GM19324 (cell line): ENCODE measurements around the gene LRBA.

ENCODE experiments used
- ATAC-seq: cut with Tn5 transposase; IDR thresholded peaks from one replicate; pipeline ENCODE4 v1.9.1; 2021; ENCODE audit warnings: mild to moderate bottlenecking, moderate library complexity; ENCODE audit not compliant: unreplicated experiment, low FRiP score

The LRBA gene

DNA sequence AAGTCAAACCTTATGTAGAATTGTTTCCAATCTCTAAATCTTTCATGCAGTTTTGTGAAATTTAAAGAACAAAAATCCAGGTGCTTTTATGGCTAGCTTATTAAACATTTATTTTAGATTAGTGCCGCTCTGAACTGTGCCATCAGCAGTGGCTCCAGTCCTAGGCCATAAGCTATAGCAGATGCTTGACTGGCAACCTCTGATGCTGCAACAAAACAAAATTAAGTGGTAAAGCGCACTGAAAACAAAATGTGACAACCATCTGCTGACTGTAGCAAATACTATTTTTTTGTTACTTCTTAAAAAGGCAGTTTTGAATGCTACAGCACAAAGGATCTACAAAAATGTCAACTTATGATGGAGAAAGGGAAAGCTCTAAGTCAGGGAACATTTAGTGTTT lies 699.4 kb downstream of the LRBA start:
- ATAC-seq: no peak

DNA sequence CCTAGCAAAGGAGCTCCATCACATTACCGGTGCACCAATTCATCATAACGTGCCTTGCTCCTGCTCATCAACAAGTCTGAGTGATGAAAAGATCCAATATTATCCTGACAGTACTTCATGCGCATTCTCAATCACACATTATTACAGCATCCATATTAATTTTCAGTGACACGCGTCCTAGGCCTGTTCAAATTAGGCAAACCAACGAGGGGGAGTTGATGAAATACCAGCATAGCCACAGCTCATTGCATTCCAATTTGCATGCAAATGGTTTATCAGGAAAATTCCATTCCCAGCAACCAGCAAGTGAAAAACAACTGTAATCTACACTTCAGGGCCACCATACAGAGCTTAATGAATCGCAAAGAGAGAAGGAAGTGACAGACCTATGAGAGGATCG lies 699.9 kb downstream of the LRBA start:
- no peak for ATAC-seq

DNA sequence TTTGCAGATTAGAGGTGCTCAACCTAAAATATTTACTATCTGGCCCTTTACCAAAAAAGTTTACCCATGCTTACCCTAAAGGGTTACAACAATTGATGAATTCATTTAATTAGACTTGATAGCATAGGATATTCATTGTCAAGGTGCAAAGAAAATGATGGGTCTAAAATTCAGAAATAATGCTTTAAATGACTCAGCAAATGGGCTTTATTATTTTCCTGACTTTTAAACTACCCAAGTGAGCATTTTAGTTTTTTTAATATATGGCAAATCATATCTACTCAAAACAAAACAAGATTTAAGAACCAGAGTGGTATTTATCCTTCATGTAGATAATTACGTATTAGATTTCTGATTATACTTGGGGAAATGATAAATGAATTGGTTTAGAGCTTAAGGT lies 701.1 kb downstream of the LRBA start:
- ATAC-seq: no peak

DNA sequence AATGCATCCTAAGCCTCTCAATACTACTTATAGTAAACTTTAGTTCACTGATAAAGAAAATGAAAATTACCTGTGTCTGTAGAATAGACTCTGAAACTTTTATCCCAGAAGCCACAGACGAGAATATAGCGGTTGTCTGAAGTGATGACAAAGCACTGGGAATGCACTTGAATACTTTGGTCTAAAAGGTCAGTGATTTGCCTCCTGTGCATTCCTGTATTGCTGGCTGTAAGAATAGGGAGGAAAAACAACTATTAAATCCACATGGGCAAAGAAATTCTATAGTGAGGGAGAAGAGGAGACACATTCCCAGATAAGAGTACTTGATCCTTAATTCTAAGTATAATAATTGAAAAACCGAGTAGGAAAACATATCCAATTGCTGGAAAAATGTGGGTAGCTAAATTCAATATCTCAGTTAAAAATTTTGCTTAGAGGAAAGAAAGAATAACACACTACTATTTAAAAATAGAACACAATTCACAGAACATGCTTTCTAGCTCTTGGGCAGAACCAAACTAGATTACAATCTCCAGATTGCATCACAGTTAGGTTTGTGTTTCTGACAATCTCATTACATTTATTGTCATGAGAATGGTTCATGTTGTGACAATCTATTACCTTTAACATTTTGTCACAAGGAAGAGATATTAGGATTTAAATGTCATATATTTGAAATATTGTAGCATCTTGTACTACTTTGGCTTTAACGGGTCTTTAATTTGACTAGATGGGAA lies 704.8 kb downstream of the LRBA start:
- ATAC-seq: no peak

DNA sequence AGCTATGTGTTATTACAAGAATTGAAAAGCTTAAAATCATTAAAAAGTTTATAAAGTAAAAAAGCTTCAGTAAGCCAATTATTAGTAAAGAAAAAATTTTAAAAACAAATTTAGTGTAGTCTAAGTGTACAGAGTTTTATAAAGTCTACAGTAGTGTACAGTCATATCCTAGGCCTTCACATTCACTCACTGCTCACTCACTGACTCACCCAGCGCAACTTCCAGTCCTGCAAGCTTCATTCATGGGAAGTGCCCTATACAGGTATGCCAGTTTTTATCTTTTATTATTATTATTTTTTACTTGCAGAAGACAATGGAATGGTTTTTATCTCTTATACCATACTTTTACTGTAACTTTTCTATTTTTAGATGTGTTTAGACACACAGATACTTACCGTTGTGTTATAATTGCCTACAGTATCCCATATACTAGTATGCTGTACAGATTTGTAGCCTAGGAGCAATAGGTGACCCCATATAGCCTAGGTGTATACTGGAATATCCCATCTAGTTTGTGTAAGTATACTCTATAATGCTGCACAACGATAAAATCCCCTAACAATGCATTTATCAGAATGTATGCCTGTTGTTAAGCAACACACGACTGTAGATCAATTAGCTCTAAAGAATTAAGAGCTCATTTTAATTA lies 706.1 kb downstream of the LRBA start:
- ATAC-seq: no peak

DNA sequence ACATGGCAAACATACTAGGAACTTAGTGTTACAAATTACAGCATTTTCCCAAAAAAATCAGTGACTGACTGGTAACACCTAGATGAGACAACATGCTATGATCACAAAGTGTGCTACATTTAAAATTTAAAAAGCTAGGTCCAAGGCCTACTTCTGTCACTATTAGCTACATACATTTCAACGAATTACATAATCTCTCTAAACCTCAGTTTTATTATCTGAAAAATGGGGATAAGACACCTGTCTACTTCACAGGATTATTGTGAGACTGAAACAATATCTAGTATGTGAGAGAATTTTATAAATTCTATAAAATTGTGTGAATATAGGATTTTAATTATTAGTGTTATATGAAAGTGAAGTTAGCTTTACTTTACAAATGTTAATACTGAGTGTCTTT lies 708.4 kb downstream of the LRBA start:
- no peak for ATAC-seq

DNA sequence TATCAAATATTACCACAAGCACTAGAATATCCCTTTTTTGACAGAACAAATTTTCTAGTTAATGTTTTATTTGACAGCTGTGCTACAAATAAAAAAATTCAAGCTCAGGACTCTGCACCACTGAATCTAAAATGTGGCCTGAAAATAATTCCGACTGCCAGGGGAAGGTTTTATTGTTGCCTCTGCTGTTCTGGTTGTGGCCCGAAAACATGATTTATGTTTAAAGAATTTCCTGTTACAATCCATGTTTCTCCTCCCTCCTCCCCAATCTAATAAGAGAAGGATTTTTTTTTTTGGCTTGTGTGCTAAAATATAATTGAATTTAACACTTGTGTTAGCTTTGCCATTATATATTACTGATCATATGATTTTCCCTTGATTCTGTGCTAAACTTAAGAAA lies 709.1 kb downstream of the LRBA start:
- no peak for ATAC-seq

DNA sequence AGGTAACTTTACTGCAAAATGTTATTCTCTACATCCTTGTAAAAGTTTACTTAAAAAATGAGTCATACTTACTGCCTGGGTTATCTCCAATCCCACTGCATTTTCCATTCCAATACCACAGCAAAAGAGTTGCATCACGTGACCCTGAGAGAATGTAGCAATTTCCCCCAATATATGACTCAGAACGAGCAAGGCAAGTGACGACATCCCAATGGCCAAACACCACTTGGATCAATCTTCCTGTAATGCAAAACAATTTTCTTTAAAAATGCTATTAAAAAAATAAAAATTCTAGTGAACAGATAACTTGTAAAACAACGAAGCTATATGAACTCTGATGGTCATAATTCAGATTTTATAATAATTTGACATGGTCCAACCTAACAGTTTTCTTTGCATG lies 712.5 kb downstream of the LRBA start:
- no peak for ATAC-seq

DNA sequence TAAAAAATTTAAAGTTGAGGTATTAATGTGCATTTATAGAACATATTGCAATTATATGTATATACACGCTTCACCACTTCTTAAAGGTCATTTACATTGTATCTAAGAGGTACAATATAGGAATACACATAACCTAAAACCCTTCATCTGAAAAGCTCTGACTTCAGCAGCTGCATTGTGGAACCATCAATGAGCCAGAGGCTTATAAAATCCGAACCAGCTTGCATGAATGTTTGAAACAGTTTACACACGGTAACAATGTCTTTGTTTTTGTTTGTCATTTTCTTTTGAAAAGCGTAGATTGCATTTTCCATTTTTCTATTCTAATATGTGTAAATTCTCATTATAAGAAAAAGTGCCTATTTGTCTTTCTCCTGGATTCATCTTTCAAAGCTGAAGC lies 715.3 kb downstream of the LRBA start:
- no peak for ATAC-seq

DNA sequence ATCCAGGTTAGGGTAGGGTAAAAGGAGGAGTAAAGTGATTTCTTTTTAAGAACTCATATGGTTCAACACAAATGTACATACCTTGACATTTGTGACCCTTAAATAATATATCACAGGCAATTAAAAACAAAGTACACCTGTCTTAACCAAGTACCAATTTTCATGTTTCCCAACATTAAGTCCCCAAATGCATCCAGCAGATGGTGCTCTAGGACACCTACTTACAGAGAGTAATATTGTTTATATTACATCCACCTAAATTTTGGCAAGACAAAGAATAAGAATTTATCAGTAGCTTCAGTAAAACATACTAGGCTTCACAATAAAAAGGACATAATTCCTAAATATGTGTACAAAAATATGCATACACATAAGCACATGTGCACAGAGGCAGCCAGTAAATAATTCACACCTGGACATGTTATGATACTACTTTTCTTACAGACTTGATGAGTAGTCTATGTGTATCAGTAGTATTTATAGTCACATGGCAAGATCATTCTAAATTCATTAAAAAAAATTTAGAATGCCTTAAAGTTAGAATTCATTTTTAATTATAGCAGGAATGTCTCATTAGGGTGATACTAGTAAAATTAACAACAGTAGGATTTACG lies 717.1 kb downstream of the LRBA start:
- no peak for ATAC-seq

DNA sequence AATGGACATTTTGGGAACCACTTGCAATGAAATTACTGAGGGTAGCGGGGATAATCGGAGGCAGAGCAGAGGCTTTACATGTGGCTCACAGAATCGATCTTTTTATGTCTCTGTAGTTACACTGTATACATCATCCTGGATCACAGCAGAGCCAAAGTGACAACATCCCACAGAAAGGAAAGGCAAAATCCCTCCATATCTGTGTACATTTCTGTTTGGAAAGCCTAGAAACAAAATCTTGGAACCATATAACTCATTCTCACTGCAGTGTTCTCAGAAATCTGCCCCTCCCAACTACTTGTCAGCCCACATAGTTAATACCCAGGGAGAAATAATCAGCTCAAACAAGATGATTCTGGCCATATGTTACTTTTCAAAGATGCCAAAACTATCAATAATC lies 725.2 kb downstream of the LRBA start:
- no peak for ATAC-seq

DNA sequence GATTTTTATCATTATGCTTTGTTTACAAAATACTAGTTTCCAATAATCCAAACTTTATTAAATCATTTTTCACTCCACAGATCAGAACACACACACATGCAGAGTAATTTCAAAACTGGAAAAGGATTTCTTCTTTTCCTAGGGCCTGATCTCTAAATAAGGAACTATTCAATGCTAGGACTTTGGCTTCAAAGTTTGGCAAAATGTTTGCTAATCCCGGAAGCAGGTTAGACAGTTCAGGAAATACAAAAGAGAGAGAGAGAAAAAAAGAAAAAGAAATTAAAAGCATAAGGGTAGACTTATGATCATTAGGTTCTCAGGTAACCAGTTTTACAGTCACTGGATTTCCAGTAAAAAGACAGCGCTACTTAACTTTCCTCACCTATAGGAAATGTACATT lies 725.9 kb downstream of the LRBA start:
- no peak for ATAC-seq

DNA sequence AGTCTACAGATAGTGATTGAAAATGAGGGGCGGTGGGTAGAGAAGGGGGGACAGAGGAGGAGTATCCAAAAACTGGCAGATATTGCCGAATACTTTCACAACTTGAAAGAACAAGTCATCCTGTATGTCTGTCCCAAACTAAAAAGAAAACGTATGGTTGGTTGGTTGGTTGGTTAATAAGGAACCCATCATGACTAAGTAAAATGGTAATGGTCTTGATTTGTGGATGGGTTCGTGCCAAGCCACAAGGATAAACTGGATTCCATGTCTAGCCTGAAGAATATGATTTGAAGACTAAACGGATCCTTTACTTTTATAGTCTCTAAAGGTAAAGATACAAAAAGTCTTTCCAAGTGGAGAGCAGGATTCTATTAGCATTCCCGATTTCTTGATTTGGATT lies 728.4 kb downstream of the LRBA start:
- ATAC-seq: no peak

DNA sequence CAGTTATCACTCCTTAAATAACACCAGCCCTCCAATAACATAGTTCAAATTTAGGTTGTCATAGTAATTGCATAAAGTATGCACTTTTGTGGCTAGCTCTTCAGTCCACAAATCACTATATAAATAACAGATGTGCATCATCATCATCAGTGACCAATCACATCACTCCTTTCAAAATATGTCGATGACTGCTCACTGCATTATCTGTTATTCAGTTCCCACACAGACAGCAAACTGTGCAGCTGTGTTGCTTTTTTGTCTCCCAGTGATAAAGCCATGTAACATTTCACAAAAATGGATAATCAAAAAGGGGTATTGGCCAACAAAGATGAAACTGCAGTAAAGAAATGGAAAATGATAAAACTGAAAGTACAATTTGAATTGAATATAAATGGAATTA lies 731.4 kb downstream of the LRBA start:
- ATAC-seq: no peak

DNA sequence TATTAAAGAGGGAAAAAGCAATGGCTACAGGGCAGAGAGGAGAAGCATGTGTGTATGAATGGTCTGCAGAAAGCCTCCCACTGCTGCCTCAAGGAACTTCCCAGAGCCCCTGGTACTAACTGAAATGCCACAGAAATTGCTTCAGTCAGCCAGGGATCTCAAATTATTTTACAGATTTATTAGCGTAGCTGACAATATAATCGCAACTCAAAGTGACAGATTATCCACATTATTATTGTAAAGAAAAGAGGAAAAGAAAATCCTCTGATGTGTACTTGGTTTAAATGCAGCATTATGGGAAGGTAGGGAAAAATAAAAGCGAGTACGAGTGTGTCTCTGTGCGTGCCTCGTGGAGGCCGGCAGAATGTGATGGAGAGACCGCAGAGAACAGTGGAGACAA lies 734.1 kb downstream of the LRBA start:
- ATAC-seq: no peak

DNA sequence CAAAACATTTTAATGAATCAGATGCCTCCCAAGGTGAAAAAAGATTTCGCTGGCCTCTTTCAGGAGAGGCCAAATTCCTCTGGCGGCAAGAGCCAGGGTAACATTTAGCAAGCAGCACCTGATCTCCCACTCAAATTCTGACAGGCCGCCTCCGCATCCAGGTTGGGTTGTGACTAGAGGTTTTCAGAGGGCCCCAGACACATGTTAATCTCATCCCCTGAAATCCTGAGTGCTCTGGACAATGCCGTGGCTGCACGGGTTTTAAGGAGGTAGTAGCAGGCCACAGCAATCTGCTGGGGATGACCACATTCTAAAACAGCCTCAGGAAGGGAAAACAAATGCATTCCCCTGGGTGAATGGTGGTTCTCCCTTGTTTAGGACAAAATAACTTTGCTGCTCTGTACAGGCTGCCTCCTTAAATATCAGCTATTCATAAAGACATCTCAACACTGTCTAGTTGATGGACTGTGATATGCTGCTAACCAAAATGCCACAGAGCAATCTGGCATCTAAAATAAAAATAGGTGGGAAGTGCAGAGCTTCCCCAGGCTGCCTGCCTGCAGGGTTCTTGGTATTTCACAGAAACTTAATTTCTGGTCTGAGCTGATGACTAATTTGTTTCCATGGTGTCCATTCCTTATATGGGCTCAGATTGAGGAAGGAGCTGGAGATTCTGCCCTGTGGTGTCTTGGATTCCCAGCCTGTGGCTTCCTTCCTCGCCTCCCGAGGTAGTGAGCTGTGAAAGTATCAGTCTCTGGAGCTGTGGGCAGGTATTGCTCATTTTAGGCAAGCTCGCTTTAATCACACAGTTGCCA lies 734.8 kb downstream of the LRBA start:
- ATAC-seq: no peak

DNA sequence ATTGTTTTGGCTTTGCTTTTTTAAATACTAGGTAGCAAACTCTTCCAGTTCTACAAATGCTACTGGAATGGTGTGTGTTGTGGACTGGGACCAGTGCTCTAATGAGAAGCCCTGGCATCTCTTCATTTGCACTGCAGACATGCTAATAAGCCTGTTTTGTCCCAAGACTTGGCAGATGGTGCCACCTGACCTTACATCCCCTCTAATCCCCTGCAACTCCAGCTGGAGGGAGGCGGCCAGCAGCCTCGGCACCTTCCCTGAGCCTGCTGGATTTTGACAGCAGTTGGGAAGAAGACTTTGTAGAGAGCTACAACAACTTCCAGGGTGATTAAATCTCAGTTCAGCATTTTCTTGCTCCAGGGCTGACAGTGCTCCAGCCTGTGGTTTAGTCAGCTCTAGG lies 736.9 kb downstream of the LRBA start:
- no peak for ATAC-seq

DNA sequence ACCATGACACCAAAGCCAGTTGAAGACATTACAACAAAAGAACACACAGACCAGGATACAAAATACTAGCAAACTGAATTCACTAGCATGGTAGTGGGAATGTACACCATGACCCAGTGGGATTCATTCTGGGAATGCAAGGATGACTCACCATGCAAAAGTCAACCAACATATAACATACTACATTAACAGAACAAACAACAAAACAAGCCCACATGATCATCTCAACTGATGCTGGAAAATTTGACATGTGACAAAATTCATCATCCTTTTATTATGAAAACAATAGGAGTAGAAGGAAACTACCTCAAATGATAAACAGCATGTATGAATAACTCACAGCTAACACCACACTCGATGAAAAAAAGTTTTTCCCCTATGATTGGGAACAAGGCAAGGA lies 746.6 kb downstream of the LRBA start:
- ATAC-seq: no peak

DNA sequence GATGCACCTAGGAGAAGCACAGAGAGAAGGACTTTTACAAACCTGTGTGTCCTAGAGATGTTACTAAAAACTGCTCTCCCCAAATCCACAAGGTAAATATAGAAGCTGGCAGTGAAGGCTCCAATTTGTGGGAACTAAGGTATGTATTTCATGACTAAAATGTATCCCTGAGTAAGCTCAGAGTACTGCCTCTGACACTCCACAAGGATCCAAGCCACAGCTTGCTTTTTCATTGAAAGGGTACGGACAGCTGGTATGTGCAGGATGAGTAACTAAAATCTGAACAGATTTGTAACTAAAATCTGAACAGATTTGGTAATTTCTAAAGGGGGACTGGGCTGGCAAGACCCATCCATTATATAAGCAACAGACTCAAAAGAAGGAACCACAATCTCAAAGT lies 749.3 kb downstream of the LRBA start:
- no peak for ATAC-seq

DNA sequence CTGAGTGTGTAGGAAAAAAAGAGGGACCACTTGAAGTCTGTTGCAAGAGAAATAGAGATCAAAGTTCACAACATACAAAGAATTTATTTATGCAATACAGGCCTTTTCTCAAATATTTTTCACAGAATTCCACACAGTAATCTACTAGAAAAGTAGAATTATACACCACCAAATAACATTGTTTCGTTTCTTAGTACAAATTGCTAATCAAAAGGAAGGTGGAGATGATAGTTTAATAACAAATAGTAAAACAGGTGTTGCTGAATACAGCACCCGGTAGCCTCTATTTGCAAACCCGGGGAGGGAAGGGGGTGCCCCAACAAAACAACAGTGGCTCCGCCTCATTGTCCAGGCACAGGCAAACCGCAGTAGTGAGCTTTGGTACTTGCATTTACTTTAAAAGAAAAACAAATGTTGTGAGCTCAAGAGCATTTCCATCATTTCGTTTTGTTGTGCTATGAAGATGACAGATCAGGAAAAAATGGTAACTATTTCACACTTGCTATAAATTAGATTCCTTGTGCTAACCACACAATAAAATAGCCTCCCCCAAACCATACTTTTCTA lies 750.4 kb downstream of the LRBA start:
- ATAC-seq: no peak

DNA sequence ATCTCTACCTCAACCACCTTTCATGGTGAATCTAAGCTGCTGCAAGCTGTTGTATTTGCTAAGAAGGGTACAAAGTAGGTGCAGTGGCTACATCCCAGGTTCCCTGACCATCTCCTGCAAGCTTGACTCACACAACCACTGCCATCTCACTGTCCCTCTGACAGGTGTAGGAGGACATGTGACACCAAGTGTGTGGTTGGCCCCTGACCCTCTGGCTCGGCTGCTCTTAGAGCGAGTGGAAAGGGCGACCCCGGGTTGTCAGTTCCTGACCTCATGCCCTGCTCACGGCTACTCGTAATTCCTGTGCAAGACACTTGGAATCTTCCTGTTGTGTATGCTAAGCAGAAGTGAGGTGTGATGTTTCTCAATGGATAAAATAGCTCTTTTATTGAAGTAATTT lies 752.5 kb downstream of the LRBA start:
- ATAC-seq: no peak
